Measurements from ENCODE around the gene KL.
A peak's percentile ranks its signal among the peaks of the same experiment; 100 is the strongest.

The KL gene

DNA sequence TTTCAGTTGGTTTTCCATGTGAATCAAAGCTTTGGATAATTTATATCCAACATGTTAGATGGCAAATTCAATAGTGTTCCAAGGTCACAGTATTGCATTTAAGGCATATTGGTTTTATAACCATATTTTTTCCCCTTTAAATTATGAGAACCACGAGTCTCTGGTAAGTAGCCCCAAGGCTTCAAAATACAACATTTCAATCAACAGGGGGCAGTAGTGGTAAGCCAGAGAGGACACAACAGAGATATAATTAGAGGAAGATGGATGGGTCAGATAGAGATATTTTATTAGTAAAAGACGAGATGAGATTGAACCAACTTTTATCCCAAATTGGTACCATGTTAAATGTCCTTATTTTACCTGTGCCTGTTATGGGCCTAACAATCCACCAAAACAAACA, 53.1 kb downstream of the KL start:
- Histone ChIP-seq H3K27me3 (ENCODE audit: insufficient read depth, poor library complexity, severe bottlenecking) (no peaks in the 10 kb centered on the region), H3K4me3 (replicated peaks; ENCODE audit: insufficient read depth, low read length) (no peak overlapping the region), H3K27ac (replicated peaks) (no peak overlapping the region)
- no peak for TF ChIP-seq GABPA (IDR thresholded peaks at IDR 0.05; ENCODE audit: low read depth)
- TF ChIP-seq, protein P1, sequence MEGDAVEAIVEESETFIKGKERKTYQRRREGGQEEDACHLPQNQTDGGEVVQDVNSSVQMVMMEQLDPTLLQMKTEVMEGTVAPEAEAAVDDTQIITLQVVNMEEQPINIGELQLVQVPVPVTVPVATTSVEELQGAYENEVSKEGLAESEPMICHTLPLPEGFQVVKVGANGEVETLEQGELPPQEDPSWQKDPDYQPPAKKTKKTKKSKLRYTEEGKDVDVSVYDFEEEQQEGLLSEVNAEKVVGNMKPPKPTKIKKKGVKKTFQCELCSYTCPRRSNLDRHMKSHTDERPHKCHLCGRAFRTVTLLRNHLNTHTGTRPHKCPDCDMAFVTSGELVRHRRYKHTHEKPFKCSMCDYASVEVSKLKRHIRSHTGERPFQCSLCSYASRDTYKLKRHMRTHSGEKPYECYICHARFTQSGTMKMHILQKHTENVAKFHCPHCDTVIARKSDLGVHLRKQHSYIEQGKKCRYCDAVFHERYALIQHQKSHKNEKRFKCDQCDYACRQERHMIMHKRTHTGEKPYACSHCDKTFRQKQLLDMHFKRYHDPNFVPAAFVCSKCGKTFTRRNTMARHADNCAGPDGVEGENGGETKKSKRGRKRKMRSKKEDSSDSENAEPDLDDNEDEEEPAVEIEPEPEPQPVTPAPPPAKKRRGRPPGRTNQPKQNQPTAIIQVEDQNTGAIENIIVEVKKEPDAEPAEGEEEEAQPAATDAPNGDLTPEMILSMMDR (IDR thresholded peaks at IDR 0.05; ENCODE audit: insufficient read depth, low read length) = no peak
- TF ChIP-seq, protein P2, sequence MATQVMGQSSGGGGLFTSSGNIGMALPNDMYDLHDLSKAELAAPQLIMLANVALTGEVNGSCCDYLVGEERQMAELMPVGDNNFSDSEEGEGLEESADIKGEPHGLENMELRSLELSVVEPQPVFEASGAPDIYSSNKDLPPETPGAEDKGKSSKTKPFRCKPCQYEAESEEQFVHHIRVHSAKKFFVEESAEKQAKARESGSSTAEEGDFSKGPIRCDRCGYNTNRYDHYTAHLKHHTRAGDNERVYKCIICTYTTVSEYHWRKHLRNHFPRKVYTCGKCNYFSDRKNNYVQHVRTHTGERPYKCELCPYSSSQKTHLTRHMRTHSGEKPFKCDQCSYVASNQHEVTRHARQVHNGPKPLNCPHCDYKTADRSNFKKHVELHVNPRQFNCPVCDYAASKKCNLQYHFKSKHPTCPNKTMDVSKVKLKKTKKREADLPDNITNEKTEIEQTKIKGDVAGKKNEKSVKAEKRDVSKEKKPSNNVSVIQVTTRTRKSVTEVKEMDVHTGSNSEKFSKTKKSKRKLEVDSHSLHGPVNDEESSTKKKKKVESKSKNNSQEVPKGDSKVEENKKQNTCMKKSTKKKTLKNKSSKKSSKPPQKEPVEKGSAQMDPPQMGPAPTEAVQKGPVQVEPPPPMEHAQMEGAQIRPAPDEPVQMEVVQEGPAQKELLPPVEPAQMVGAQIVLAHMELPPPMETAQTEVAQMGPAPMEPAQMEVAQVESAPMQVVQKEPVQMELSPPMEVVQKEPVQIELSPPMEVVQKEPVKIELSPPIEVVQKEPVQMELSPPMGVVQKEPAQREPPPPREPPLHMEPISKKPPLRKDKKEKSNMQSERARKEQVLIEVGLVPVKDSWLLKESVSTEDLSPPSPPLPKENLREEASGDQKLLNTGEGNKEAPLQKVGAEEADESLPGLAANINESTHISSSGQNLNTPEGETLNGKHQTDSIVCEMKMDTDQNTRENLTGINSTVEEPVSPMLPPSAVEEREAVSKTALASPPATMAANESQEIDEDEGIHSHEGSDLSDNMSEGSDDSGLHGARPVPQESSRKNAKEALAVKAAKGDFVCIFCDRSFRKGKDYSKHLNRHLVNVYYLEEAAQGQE (IDR thresholded peaks at IDR 0.05; ENCODE audit: insufficient replicate concordance, low read depth) = no peak
- TF ChIP-seq SPI1 (IDR thresholded peaks at IDR 0.05; ENCODE audit: borderline replicate concordance, low read depth) = no peak
- TF ChIP-seq POLR2AphosphoS5 (IDR thresholded peaks at IDR 0.05; ENCODE audit: low read depth) = no peak
- DNase-seq (ENCODE audit: low read depth in 1 of 2, low spot score in 1 of 2) = no peak

DNA sequence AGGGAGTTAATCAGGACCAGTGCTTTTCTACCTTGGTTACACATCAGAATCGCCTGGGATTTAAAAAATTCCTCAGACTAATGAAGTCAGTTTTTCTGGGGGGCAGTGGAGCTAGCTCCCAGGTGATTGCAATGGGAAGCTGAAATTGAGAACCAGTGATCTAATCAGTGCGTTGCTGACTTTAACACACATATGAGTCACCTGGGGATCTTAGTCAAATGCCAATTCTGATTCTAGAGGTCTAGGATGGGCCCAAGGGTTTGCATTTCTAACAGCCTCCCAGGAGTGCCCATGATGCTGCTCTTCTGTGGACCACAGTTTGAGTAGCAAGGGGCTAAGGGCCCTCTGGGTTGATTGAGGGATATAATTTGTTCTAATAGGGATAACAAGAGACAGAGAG, 54.5 kb downstream of the KL start:
- H3K27ac ChIP-seq (replicated peaks) = no peak overlapping the region
- TF ChIP-seq, protein P2 (IDR thresholded peaks at IDR 0.05; ENCODE audit: insufficient replicate concordance, low read depth) = no peak
- TF ChIP-seq POLR2AphosphoS5 (IDR thresholded peaks at IDR 0.05; ENCODE audit: low read depth) = no peak
- TF ChIP-seq SPI1 (IDR thresholded peaks at IDR 0.05; ENCODE audit: borderline replicate concordance, low read depth) = no peak
- TF ChIP-seq, protein P1 (IDR thresholded peaks at IDR 0.05; ENCODE audit: insufficient read depth, low read length) = no peak
- TF ChIP-seq GABPA (IDR thresholded peaks at IDR 0.05; ENCODE audit: low read depth) = no peak
- no peak for DNase-seq (ENCODE audit: low read depth in 1 of 2, low spot score in 1 of 2)

DNA sequence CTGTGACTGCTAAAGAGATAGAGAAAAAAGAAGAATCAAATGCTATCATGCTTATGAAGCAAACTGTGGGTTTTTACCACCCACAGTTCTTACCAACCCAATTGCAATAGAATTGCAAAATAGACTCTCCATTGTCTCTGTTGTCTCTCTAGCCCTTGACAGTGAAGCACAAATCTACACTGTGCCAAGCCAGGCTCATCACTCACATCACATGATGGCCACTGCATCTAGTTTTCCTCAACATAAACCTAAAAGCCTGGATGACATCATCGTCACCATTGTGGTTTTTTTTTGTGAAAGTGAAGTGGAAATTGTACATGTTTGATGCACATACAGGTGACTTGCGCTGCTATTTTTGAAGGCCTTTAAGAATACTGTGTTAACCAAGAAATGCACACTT, 56.1 kb downstream of the KL start:
- peak in 1 of 2 experiments; percentile 25 for DNase-seq (ENCODE audit: low read depth in 1 of 2, low spot score in 1 of 2)
- Histone ChIP-seq H3K27me3 (ENCODE audit: insufficient read depth, poor library complexity, severe bottlenecking) (no peaks in the 10 kb centered on the region), H3K4me3 (replicated peaks; ENCODE audit: insufficient read depth, low read length) (no peak overlapping the region), H3K27ac (replicated peaks) (no peak overlapping the region)
- TF ChIP-seq SPI1 (IDR thresholded peaks at IDR 0.05; ENCODE audit: borderline replicate concordance, low read depth) = no peak
- TF ChIP-seq, protein P1 (IDR thresholded peaks at IDR 0.05; ENCODE audit: insufficient read depth, low read length) = no peak
- TF ChIP-seq, protein P2 (IDR thresholded peaks at IDR 0.05; ENCODE audit: insufficient replicate concordance, low read depth) = no peak
- TF ChIP-seq POLR2AphosphoS5 (IDR thresholded peaks at IDR 0.05; ENCODE audit: low read depth) = no peak
- no peak for TF ChIP-seq GABPA (IDR thresholded peaks at IDR 0.05; ENCODE audit: low read depth)

More for the DNA sequence above, 54.5 kb downstream of the KL start:
- Histone ChIP-seq H3K27me3 (ENCODE audit: insufficient read depth, poor library complexity, severe bottlenecking) (no peaks in the 10 kb centered on the region), H3K4me3 (replicated peaks; ENCODE audit: insufficient read depth, low read length) (no peak overlapping the region)

Measured in HL-60 (cell line).